HG03442 (cell line): ENCODE results near the gene KRT10.

Experiments
- ATAC-seq: cut with Tn5 transposase; IDR thresholded peaks from one replicate; pipeline ENCODE4 v1.9.1; 2021; ENCODE audit warnings: mild to moderate bottlenecking, moderate library complexity; ENCODE audit not compliant: unreplicated experiment

Gene KRT10

GRCh38 chr17:40809721-40810421 is 12.5 kb downstream of the KRT10 start:
- no peak for ATAC-seq

- no peak for ATAC-seq
Measured at GRCh38 chr17:40806131-40806530, 16.3 kb downstream of the KRT10 start.

- no peak for ATAC-seq
Measured at GRCh38 chr17:40803617-40804082, 18.8 kb downstream of the KRT10 start.

DNA sequence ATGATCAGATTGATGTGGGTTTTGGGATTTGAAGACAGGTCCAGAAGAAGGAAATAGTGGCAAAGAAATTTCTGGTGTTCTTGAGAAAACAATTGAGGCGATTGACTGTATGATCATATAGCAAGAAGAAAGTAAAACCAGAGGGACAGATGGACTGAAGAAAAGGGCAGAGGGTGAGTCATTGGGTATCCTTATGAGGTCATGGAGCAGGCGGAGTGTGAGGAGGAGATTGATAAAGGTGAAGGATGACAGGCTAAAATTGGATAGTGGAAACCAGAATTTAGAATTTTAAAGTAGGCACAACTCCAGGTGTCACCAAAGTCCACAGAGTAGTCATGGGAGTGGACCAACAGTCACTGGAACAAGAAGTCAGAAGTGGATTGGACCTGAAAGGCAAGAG is 21.3 kb downstream of the KRT10 start:
- no peak for ATAC-seq

DNA sequence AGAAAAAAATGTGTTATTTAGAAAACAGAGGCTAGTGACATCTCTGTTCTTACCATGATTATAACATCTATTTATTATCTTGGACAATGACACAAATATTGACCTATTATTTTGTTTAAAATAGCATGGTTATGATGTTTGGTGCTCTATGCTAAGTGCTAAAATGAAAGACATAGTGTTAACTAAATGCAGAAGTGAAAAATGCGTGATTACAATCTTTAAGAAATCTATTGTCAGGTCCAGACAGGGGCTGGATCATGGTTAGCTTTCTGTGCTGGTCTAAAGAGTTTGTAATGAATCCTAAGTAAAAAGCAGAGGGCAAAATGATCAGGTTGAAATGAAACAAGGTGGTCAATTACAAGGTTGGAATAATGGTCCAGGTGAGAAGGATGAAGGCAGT is 22.0 kb downstream of the KRT10 start:
- no peak for ATAC-seq

DNA sequence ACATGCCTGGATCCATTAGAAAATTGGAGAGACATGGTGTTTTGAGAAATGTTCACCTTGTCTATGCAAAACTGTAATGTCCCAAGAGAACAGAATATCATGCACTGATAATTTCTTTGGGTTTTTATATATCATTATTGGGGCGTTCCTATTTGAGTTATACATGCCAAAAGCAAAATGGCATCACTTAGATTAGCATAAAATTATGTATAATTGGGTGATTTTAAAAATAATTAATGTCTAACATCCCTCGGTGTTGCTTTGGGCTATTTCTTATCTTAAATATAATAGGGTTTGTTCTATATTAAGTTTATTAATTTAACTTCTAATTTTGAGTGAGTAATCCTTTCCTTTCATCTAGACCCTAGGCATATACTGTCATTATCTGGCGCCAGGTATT is 22.6 kb downstream of the KRT10 start, which contains the start of gene KRT28:
KRT28 (minus strand) TSS at position 101 of the 400 bp plus-strand sequence; CDS start at position 35, 66 bp downstream.
- ATAC-seq, result no peak

DNA sequence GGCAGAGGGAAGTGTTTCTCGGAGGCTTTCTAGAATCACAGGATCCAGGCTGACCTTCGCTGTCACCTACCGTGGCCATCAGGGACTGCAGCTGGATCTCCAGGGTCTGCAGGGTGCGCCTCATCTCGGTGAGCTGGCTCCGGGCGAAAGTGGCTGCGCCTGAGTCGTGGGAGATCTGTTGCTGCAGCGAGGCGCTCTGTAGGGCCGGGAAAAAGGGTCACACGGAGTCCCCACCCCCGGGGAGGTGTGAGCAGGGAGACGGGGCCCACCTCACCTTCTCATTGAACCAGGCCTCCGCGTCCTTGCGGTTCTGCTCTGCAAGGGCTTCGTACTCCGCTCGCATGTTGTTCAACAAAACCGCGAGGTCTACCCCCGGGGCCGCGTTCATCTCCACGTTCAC is 25.6 kb downstream of the KRT10 start:
- no peak for ATAC-seq

DNA sequence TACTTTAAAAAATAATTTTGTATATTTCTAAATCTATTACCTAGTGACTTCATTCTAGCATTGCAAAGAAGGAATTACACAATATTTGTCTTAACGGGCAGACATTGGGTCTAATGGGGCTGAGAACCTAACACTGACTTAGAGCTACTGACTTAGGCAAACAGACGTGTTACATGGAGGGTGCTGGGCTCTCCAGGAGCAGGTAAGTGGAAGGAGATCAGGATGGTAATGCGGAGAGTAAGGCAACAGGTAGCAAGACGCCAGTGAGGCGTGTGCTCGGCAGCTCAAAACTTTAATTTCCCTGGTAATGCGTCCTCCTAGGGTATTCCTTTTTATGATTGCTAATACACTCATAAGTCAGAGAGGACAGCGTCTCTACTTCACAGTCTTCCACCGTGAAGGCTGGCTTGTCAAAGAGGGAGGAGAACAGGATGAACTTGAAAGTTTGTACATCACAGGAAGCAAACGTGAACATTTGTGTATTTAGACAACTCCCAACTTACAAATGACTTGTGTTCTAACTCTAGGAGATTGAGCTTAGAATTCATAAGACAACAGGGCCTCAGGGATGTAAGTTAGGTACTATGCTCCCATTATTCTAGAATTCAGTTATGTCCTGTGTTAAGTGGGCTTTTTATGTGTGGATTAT is 27.3 kb downstream of the KRT10 start:
- no peak for ATAC-seq

DNA sequence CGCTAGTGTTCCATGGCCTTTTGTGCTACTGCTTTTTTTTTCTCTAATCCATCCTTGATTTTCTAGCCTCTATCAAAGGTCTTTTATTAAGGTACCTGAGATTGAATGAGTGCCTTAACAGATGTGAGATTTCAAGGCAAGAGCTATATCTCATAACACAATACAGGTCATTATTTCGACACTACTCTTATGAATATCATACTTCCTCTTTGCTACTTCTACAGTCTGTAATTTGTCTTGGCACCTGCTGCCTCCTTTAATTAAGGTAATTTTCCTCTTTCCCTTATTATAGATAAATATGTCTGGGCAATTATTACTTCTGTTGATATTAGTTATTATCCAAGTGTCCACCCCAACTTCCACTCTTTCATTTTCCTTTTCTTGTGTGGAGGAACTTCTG is 27.9 kb downstream of the KRT10 start:
- no peak for ATAC-seq

DNA sequence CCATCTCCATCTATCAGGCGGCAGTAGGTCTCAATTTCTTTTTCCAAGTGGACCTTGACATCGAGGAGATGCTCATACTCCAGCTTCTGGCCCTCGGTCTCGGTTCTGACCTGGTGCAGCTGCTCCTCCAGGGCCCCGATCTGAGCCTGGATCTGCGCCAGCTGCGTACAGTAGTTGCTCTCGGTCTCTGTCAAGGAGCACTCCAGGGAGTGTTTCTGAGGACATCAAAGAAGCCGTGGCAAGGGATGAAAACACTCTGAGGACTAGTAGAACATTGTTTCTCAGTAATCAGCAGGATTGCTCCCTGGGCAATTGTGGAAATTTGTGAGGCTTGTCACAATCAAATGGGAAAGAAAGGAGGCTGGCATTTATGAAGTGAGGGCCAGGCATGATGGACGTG is 28.6 kb downstream of the KRT10 start:
- ATAC-seq, result no peak

- no peak for ATAC-seq
Measured at GRCh38 chr17:40791787-40792436, 30.5 kb downstream of the KRT10 start.

DNA sequence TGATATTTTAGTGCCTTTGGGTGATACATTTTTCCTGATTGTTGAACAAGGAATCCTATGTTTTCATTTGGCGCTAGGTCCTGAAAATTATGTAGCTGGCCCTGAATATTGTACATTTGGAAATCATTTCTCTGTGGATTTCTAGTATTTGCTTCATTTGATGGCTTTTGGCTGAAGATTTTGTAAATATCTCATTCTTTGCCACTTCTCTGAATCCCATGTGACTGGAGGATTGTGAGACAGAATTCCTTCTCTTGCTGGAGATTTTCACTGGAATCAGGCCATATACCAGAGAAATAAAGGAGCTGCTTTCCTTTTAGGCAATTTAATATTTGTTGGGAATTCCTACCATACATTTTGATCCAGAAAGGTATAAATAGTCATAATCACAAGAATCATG is 31.3 kb downstream of the KRT10 start:
- ATAC-seq, result no peak

GRCh38 chr17:40782450-40782849 is 40.0 kb downstream of the KRT10 start, which contains the start of gene KRT27:
KRT27 (minus strand) TSS chr17:40782550; CDS start chr17:40782493, 57 bp downstream.
- no peak for ATAC-seq

DNA sequence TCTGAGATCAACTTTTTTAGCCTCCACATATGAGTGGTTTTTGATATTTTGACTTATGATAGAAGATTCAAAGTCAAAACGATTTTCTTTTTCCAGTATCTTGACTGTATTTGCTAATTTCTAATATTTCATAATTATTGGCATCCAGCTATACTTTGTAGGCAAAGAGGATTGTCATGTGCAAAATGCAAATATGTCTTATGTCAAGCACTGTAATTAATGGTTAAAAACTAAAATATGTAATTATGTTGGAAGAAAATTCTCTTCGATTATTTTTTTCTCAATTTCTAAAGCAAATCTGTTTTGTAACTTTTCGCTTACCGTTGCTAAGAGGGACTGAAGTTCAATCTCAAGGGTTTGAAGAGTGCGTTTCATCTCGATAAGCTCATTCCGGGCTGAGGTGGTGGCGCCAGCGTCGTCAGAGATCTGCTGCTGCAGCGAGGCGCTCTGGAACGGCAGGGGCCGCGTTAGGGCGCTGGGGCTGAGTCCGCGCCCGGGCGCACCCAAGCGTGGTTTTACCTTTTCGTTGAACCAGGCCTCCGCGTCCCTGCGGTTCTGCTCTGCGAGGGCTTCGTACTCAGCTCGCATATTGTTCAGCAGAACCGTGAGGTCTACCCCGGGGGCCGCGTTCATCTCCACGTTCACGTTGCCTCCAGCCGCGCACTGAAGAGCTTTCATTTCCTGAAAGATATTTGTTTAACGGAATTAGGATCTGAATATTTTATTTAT is 43.1 kb downstream of the KRT10 start:
- no peak for ATAC-seq

- ATAC-seq, result no peak
Measured at GRCh38 chr17:40778461-40778860, 44.0 kb downstream of the KRT10 start.

DNA sequence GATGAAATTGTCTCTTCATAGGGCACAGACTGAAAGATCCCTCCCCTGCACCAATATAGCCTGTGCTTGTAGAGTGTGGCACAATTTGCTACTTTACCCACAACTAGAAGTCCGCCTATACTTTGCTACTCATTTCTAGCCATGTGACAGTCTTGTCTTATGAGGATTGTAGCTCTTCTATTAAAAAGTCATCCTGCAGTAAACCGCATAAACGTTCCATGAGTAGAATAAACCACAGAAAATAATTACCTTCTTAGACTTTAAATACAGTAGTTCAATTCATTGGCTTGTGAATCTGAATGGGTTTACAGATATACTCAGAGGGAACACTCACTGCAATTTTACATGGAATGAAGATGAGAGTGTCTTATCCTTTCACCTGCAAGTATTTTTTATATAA is 44.4 kb downstream of the KRT10 start:
- ATAC-seq, result no peak

GRCh38 chr17:40777459-40777858 is 45.0 kb downstream of the KRT10 start:
- no peak for ATAC-seq

DNA sequence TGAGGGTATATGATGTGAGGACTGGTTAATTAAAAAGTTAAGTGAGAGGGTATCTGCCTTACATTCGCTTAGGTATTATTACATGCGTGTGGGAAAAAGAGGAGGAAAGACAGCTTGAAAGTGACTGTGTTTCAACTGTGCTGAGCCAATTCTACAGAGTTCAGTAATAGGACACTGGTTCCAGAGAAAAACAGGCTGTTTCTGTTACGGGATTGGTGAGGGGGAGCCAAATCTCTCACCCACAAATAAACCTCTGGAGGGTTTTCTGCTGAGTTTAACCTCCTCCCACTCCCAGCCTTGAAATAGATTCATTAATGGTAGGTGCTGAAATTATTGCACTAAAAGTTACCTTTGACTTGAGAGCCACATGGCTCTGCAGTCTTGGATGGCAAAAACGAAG is 46.5 kb downstream of the KRT10 start:
- no peak for ATAC-seq

DNA sequence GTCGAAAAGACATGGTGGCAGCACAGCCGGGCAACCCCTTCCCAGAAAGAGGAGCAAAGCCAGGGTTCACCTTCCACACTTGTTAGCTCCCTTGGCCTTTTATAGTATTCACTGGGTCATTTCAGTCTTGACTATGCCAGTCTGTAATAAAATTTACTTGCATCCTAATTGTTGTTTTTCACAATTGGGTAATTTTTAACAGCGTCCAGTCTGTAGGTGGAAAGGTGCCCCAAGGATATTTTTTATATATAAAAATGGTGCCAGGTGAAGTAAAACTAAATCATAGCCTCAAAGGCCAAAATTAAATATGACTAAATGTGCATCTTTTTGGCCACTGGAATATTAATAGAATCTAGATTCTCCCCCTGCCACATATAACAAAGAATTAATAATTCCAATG is 50.3 kb downstream of the KRT10 start, which contains the start of gene KRT26:
KRT26 (minus strand) TSS at position 101 of the 400 bp plus-strand sequence; CDS start at position 13, 88 bp downstream.
- ATAC-seq, result no peak
